GM23248 (cell line): Measurements from ENCODE around the gene REV3L. TPM values are rescaled to one million over a fixed set of nuclear protein-coding genes. Genes with fewer than 3 reads are reported as not detected.

Experiments
- DNase-seq: peaks from one replicate; pipeline ENCODE4 v3.0.0-alpha.2; 2015
- H2AFZ ChIP-seq: fragments of 200-600 bp; sonication (generic); 2 replicates; pipeline ENCODE4 v1.6.1; 2016; ENCODE audit warnings: antibody characterized with exemption
- H3F3A ChIP-seq: fragments of 200-600 bp; sonication (generic); 2 replicates; pipeline ENCODE4 v1.6.1; 2016; ENCODE audit warnings: mild to moderate bottlenecking, antibody characterized with exemption, mixed run types; ENCODE audit not compliant: insufficient read depth
- H3K27ac ChIP-seq: fragments of 200-600 bp; sonication (generic); 2 replicates; pipeline ENCODE4 v1.5.1; 2016; ENCODE audit warnings: mild to moderate bottlenecking
- H3K27me3 ChIP-seq: fragments of 200-600 bp; sonication (generic); replicated peaks from 2 replicates; pipeline ENCODE4 v1.6.1; 2016; ENCODE audit warnings: mild to moderate bottlenecking; ENCODE audit not compliant: insufficient read depth
- H3K36me3 ChIP-seq: fragments of 200-600 bp; sonication (generic); 2 replicates; pipeline ENCODE4 v1.6.1; 2016; ENCODE audit warnings: low read depth, mild to moderate bottlenecking
- H3K4me1 ChIP-seq: fragments of 200-600 bp; sonication (generic); 2 replicates; pipeline ENCODE4 v1.6.1; 2016; ENCODE audit warnings: mild to moderate bottlenecking; ENCODE audit not compliant: insufficient read depth
- H3K4me2 ChIP-seq: fragments of 200-600 bp; sonication (generic); one replicate; pipeline ENCODE4 v1.6.1; 2016; ENCODE audit warnings: mild to moderate bottlenecking; ENCODE audit not compliant: unreplicated experiment
- H3K4me3 ChIP-seq: fragments of 200-600 bp; sonication (generic); 2 replicates; pipeline ENCODE4 v1.5.1; 2016; ENCODE audit warnings: mild to moderate bottlenecking
- H3K79me2 ChIP-seq: fragments of 200-600 bp; sonication (generic); 2 replicates; pipeline ENCODE4 v1.6.1; 2016; ENCODE audit warnings: mild to moderate bottlenecking; ENCODE audit not compliant: insufficient read depth
- H3K9ac ChIP-seq: fragments of 200-600 bp; sonication (generic); 2 replicates; pipeline ENCODE4 v1.6.1; 2016; ENCODE audit warnings: mild to moderate bottlenecking
- H3K9me2 ChIP-seq: fragments of 200-600 bp; sonication (generic); 2 replicates; pipeline ENCODE4 v1.6.1; 2016; ENCODE audit warnings: mixed run types, mild to moderate bottlenecking, moderate library complexity; ENCODE audit not compliant: insufficient read depth
- H3K9me3 ChIP-seq: fragments of 200-600 bp; sonication (generic); one replicate; pipeline ENCODE4 v1.6.1; 2017; ENCODE audit warnings: low read depth
- H4K20me1 ChIP-seq: fragments of 200-600 bp; sonication (generic); 2 replicates; pipeline ENCODE4 v1.6.0; 2016; ENCODE audit not compliant: insufficient read depth
- EZH2 ChIP-seq: fragments of 200-600 bp; sonication (generic); IDR thresholded peaks from 2 replicates; pipeline ENCODE4 v1.6.1; 2018; ENCODE audit warnings: antibody characterized with exemption, mild to moderate bottlenecking; ENCODE audit not compliant: insufficient read depth, poor library complexity, severe bottlenecking
- EZH2phosphoT487 ChIP-seq: fragments of 200-600 bp; sonication (generic); IDR thresholded peaks from 2 replicates; pipeline ENCODE4 v1.6.1; 2018; ENCODE audit warnings: antibody characterized with exemption, moderate library complexity, mild to moderate bottlenecking, low read depth; ENCODE audit not compliant: insufficient read depth
- WGBS, 2 experiments: methylation state at CpG; one replicate each; pipeline ENCODE4 v1.1.6; 2015 to 2017; ENCODE audit warnings: low lambda C conversion rate in 2 of 2, low coverage in 1 of 2; ENCODE audit errors: missing lambda C conversion rate in 2 of 2; 5-methylcytosine and 5-hydroxymethylcytosine counted together
- in situ Hi-C: fragments of 300-500 bp; cut with MboI; formaldehyde crosslinking; loops from 2 replicates; pipeline ENCODE4 v1.15.0; 2020
- polyA plus RNA-seq: library from polyadenylated mRNA; unstranded; fragments of >200 nt; fragmentation: Nextera tagmentation; extraction: Ambion mirVana; gene quantifications from 2 replicates; pipeline ENCODE4 v1.2.1, GENCODE V29; 2016
- total RNA-seq: library from RNA; depleted of rRNA; stranded (reverse); fragments of >200 nt; shearing (Covaris generic); gene quantifications from 2 replicates; pipeline ENCODE4 v1.2.3, GENCODE V29; 2014

Gene REV3L
- total and polyA plus RNA-seq, 2 experiments from 2014 or later, result 25.0 to 25.1 TPM

DNA sequence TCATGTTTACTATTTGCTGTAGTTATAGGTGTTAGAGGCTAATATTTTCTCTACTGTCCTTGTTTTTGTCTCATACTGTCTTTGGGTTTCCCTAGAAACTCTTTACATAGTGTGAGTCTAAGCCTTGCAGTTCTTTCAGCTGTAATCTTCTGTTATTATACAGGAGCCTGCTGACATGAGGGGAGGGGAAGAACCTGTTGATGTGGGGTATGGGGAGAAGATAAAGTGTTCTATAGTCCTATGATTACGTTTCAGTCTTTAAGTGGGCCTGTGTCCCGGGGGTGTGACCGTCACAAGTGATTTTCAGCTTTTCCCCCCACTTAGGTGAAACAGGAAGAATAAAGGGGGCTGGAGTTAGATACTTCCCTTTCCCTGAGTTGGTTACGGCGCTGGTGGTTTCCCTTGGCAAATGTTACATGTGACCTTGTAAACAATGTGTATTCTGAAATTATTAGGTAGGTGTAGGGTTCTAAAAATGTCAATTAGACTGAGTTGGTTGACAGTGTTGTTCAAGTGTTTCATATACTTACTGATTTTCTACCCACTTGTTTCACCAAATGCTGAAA is 41.3 kb downstream of the REV3L start:
- H3K4me3 ChIP-seq, result no peak overlapping the region
- 89 to 92% methylated on average over 5 of the region's 5 CpGs for WGBS, 2 experiments
- no peak overlapping the region for H3K9ac ChIP-seq
- 0 out of 2 replicates have a peak, but pooled peaks cover 6% of the 10 kb centered on the region for H4K20me1 ChIP-seq
- peaks cover 10% of the 10 kb centered on the region for H3K4me1 ChIP-seq
- in situ Hi-C loops, result no loop called here
- 0 out of 2 replicates have a peak, but pooled peaks cover 3% of the 10 kb centered on the region for H3K36me3 ChIP-seq
- H3K79me2 ChIP-seq, result peaks cover 100% of the 10 kb centered on the region
- H2AFZ ChIP-seq, result no peak overlapping the region
- H3K4me2 ChIP-seq, result no peak overlapping the region
- TF ChIP-seq EZH2 (no peak), EZH2phosphoT487 (no peak)
- no peak for DNase-seq
- H3K27ac ChIP-seq, result no peak overlapping the region
- H3K9me3 ChIP-seq, result no peaks in the 10 kb centered on the region
- H3K9me2 ChIP-seq, result no peaks in the 10 kb centered on the region
- no peaks in the 10 kb centered on the region for H3K27me3 ChIP-seq
- peaks cover 4% of the 10 kb centered on the region; the same call in 1 of the 2 replicates for H3F3A ChIP-seq

DNA sequence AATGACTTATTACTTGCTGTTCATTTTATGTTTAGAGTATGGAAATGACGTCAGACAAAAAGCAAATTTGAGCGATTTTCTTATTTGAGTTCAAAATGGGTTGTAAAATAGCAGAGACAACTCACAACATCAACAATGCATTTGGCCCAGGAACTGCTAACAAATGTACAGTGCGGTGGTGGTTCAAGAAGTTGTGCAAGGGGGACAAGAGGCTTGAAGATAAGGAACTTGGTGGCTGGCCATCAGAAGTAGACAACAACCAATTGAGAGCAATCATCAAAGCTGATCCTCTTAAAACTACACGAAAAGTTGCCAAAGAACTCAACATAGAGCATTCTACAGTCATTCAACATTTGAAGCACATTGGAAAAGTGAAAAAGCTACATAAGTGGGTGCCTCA is 43.8 kb downstream of the REV3L start:
- Histone ChIP-seq H3K27ac (no peak overlapping the region), H3K79me2 (peaks cover 100% of the 10 kb centered on the region), H3K4me2 (no peak overlapping the region), H3F3A (peaks cover 3% of the 10 kb centered on the region; the same call in 1 of the 2 replicates), H4K20me1 (0 out of 2 replicates have a peak, but pooled peaks cover 11% of the 10 kb centered on the region), H3K9ac (no peak overlapping the region), H3K4me3 (no peak overlapping the region), H3K27me3 (no peaks in the 10 kb centered on the region), H3K36me3 (0 out of 2 replicates have a peak, but pooled peaks cover 3% of the 10 kb centered on the region), H3K4me1 (no peaks in the 10 kb centered on the region), H3K9me2 (no peaks in the 10 kb centered on the region), H3K9me3 (no peaks in the 10 kb centered on the region), H2AFZ (no peak overlapping the region)
- in situ Hi-C loops, result no loop called here
- DNase-seq, result no peak
- 85 to 87% methylated on average over 4 of the region's 4 CpGs for WGBS, 2 experiments
- TF ChIP-seq EZH2phosphoT487 (no peak), EZH2 (no peak)

DNA sequence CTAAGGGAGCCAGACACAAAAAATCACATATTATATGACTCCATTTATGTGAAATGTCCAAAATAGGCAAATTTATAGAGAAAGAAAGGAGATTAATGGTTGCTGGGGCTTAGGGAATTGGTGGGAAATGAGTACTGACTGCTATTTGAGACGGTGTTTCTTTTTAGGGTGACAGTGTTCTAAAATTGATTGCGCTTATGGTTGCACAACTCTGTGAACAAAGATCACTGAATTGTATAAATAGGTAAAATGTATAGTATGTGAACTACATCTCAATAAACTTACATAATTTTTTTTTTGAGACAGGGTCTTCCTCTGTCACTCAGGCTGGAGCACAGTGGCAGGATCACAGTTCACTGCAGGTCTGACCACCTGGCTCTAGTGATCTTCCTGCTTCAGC is 45.4 kb downstream of the REV3L start:
- 0 out of 2 replicates have a peak, but pooled peaks cover 11% of the 10 kb centered on the region for H4K20me1 ChIP-seq
- H3K4me3 ChIP-seq, result no peak overlapping the region
- no peaks in the 10 kb centered on the region for H3K9me3 ChIP-seq
- in situ Hi-C loops, result no loop called here
- 100% methylated on average over 2 of the region's 2 CpGs for WGBS, 2 experiments
- H3K27ac ChIP-seq, result no peak overlapping the region
- no peak overlapping the region for H3K4me2 ChIP-seq
- no peak for DNase-seq
- TF ChIP-seq EZH2 (no peak), EZH2phosphoT487 (no peak)
- no peak overlapping the region for H3K9ac ChIP-seq
- H2AFZ ChIP-seq, result no peak overlapping the region
- no peaks in the 10 kb centered on the region for H3K9me2 ChIP-seq
- peaks cover 100% of the 10 kb centered on the region for H3K79me2 ChIP-seq
- 0 out of 2 replicates have a peak, but pooled peaks cover 3% of the 10 kb centered on the region for H3K36me3 ChIP-seq
- H3F3A ChIP-seq, result peaks cover 3% of the 10 kb centered on the region; the same call in 1 of the 2 replicates
- no peaks in the 10 kb centered on the region for H3K27me3 ChIP-seq
- no peaks in the 10 kb centered on the region for H3K4me1 ChIP-seq

DNA sequence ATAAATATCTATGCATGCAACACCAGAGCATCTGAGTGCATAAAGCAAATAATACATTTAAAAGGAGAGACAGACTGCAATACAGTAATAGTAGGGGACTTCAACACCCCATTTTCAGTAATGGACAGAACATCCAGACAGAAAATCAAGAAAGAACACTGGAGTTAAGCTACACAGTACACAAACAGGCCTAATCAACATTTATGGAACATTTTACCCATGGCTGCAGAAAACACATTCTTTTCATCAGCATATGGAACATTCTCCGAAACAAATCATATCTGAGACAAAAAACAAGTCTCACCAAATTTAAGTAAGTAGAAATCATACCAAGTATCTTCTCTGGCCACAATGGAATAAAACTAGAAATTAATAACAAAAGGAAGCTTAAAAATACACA is 50.5 kb downstream of the REV3L start:
- Histone ChIP-seq H3K27ac (no peak overlapping the region), H3K4me3 (no peak overlapping the region), H3K4me2 (no peak overlapping the region), H2AFZ (no peak overlapping the region), H3K79me2 (peaks cover 100% of the 10 kb centered on the region), H3F3A (peaks cover 12% of the 10 kb centered on the region), H3K9me2 (no peaks in the 10 kb centered on the region), H3K36me3 (no peaks in the 10 kb centered on the region), H3K4me1 (peaks cover 8% of the 10 kb centered on the region), H3K9ac (no peak overlapping the region), H3K27me3 (no peaks in the 10 kb centered on the region), H3K9me3 (no peaks in the 10 kb centered on the region), H4K20me1 (peaks cover 20% of the 10 kb centered on the region; the same call in 1 of the 2 replicates)
- DNase-seq, result no peak
- WGBS, 2 experiments, result 100% methylated on average over 1 of the region's 1 CpG
- no peak for TF ChIP-seq EZH2phosphoT487
- TF ChIP-seq EZH2, result no peak
- in situ Hi-C loops, result no loop called here
